Islet of Langerhans (tissue), 1 donor: ENCODE results near the gene AP1AR.

Experiments used
- FAIRE-seq: peaks from one replicate; lab custom pipeline; 2011; peaks lifted over from hg19 to GRCh38; lab: Jason Lieb, UNC

AP1AR gene

GRCh38 chr4:112312610-112313239, 81.1 kb downstream of the AP1AR start:
- no peak for FAIRE-seq

DNA sequence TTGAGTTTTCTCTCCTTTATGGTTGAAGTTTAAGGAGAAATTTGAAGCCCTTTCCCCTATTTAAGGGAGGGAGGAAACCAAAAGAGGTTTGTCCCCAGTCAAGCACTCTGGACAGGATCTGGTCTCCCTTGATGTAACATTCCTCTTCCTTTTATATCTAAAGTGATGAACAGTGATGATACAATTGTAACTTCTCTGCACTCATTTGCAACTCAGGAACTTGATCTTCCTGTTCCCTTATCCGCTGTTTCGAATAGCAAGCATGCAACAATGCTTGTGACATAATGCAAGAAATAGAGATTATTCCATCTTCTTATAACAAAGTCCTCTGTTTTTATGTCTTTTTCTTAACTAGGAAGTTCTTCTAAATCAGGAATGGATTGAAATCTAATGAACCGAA, 83.9 kb downstream of the AP1AR start:
- FAIRE-seq: no peak

DNA sequence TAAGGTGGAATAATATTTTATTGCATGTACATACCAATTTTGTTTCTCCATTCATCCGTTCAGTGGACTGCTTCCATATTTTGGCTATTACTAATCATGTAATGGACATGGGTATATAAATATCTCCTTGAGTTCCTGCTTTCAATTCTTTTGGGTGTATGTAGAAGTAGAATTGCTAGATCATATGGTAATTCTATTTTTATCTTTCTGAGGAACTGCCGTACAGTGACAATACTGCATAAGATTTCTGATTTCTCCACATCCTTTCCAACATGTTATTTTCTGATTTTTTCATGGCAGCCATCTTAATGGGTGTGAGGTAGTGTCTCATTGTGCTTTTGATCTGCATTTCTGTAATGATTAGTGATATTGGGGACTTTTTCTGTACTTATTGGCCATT, 84.8 kb downstream of the AP1AR start:
- FAIRE-seq: no peak

DNA sequence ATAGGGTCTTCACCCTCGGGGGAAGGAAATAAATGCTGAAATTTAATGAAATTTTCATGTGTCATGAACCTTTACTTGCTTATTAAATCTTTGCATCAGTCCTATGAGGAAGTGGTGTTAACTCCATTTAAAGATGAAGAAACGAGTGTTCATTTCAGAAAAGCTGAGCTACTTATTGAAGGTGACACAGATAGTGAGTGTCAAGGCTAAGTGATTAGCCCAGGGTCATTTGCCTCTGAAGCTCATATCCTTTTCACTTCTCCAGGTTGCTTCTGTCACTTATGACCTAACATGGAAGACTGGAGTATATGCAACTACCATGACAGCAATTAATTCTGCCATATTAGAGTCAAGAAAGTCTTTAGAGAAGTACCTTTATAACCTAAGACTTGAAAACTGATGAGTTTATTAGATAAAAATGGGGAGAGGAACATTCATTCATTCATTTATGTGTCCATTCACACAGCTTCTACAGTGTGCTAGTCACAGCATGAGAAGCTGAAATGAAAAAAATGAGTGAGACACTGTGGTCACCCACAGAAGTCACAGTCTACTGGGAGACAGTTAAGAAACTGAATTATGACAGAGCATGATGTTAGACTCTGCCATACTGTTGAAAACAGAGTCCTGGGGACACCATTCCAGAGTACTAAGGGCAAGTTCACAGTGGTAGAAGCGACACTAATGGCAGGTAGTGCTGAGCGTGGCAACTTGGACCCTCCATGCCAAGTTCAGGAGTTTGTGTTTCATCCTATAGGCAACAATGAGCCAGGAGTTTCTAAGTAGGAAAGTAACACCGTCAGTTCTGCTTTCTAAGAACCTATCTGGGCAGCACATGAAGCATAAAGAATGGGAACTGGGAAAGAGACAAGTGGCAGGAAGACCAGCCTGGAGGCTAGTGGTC, 86.9 kb downstream of the AP1AR start:
- no peak for FAIRE-seq
